Measurements from ENCODE around the gene ATP13A4. TPM values are rescaled to one million over a fixed set of nuclear protein-coding genes. Genes with fewer than 3 reads are reported as not detected.

Gene ATP13A4
- total and polyA plus RNA-seq, 9 donors = 0.33 to 4.8 (median 0.69) TPM

DNA sequence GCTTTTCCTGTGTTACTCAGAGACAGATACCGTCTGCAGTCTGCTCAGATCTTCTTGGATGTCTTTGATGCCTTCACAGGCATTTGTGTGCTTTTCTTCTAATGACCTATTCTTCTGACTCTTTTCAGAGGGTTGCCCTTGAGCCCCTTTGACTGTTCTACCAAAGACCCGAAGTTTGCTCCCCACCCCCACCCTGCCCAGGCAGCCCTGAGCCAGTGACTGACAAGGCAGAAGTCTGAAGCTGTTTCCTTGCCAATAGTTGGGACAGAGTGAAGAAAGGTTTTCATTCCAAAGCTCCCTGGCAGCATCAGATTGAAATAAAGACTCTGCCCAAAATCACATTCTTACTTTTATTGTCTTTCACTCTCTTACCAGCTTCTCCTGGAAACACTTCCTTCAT is 167.1 kb downstream of the ATP13A4 start:
- WGBS (ENCODE audit: insufficient coverage) = no CpG with 5 or more reads among the region's 2 CpGs
- Histone ChIP-seq H3K4me1 (ENCODE audit: control insufficient read depth, insufficient read depth, low read length) (no peaks in the 10 kb centered on the region), H3K27ac (ENCODE audit: low read length) (no peak overlapping the region), H3K4me3 (ENCODE audit: low read length) (no peak overlapping the region), H3K27me3 (ENCODE audit: control insufficient read depth, insufficient read depth, low read length) (no peaks in the 10 kb centered on the region), H3K9me3 (replicated peaks; ENCODE audit: control insufficient read depth, low read depth, low read length) (no peaks in the 10 kb centered on the region), H3K36me3 (ENCODE audit: control insufficient read depth, insufficient read depth, low read length) (no peaks in the 10 kb centered on the region)
- no peak for DNase-seq

- DNase-seq = no peak
Observed at GRCh38 chr3:193378706-193379105, 176.0 kb downstream of the ATP13A4 start, which contains the start of gene ATP13A5. Gene ATP13A5, minus strand, starts transcription at chr3:193378753. Its CDS starts 28 bp downstream, at chr3:193378725.

GRCh38 chr3:193377591-193377990 is 177.1 kb downstream of the ATP13A4 start:
- no peak overlapping the region for H3K27ac ChIP-seq (ENCODE audit: low read length)
- no peaks in the 10 kb centered on the region for H3K36me3 ChIP-seq (ENCODE audit: control insufficient read depth, insufficient read depth, low read length)
- no peaks in the 10 kb centered on the region for H3K4me1 ChIP-seq (ENCODE audit: control insufficient read depth, insufficient read depth, low read length)
- no peak overlapping the region for H3K4me3 ChIP-seq (ENCODE audit: low read length)
- no peak for DNase-seq
- WGBS (ENCODE audit: insufficient coverage) = no CpG with 5 or more reads among the region's 2 CpGs
- H3K9me3 ChIP-seq (replicated peaks; ENCODE audit: control insufficient read depth, low read depth, low read length) = no peaks in the 10 kb centered on the region
- no peaks in the 10 kb centered on the region for H3K27me3 ChIP-seq (ENCODE audit: control insufficient read depth, insufficient read depth, low read length)

More at GRCh38 chr3:193378706-193379105, 176.0 kb downstream of the ATP13A4 start, which contains the start of gene ATP13A5:
- H3K4me3 ChIP-seq (ENCODE audit: low read length) = no peak within 1 kb of the TSS
- H3K27ac ChIP-seq (ENCODE audit: low read length) = no peak within 1 kb of the TSS
- no peaks in the 10 kb centered on the region for H3K9me3 ChIP-seq (replicated peaks; ENCODE audit: control insufficient read depth, low read depth, low read length)
- H3K27me3 ChIP-seq (ENCODE audit: control insufficient read depth, insufficient read depth, low read length) = no peaks in the 10 kb centered on the region
- H3K36me3 ChIP-seq (ENCODE audit: control insufficient read depth, insufficient read depth, low read length) = no peaks in the 10 kb centered on the region
- no peaks in the 10 kb centered on the region for H3K4me1 ChIP-seq (ENCODE audit: control insufficient read depth, insufficient read depth, low read length)
- WGBS (ENCODE audit: insufficient coverage) = 48% methylated on average over 4 of the region's 6 CpGs

GRCh38 chr3:193375614-193376013 is 179.1 kb downstream of the ATP13A4 start:
- 90% methylated on average over 5 of the region's 8 CpGs for WGBS (ENCODE audit: insufficient coverage)
- DNase-seq = no peak
- Histone ChIP-seq H3K4me1 (ENCODE audit: control insufficient read depth, insufficient read depth, low read length) (no peaks in the 10 kb centered on the region), H3K27ac (ENCODE audit: low read length) (no peak overlapping the region), H3K9me3 (replicated peaks; ENCODE audit: control insufficient read depth, low read depth, low read length) (no peaks in the 10 kb centered on the region), H3K27me3 (ENCODE audit: control insufficient read depth, insufficient read depth, low read length) (no peaks in the 10 kb centered on the region), H3K4me3 (ENCODE audit: low read length) (no peak overlapping the region), H3K36me3 (ENCODE audit: control insufficient read depth, insufficient read depth, low read length) (no peaks in the 10 kb centered on the region)

DNA sequence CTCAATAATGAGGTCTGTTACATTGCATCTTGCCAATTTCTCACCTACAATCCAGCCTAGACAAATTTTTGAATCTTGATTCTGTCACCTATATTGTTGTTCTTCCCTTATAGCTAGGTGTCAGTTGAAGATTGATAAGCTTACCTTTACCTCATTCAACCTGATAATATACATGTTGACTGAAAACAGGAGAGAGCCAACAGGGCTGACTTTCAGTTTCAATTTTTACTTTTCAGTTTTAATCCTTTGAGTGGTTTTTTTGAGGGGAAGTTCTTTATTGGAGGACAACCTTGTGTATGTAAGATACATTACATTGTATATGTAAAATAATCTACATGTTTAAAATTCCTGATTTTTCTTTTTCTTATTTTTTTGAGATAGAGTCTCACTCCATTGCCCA is 181.9 kb downstream of the ATP13A4 start:
- DNase-seq = no peak
- H3K36me3 ChIP-seq (ENCODE audit: control insufficient read depth, insufficient read depth, low read length) = no peaks in the 10 kb centered on the region
- no peaks in the 10 kb centered on the region for H3K4me1 ChIP-seq (ENCODE audit: control insufficient read depth, insufficient read depth, low read length)
- no peak overlapping the region for H3K27ac ChIP-seq (ENCODE audit: low read length)
- no peaks in the 10 kb centered on the region for H3K27me3 ChIP-seq (ENCODE audit: control insufficient read depth, insufficient read depth, low read length)
- no peaks in the 10 kb centered on the region for H3K9me3 ChIP-seq (replicated peaks; ENCODE audit: control insufficient read depth, low read depth, low read length)
- no peak overlapping the region for H3K4me3 ChIP-seq (ENCODE audit: low read length)

DNA sequence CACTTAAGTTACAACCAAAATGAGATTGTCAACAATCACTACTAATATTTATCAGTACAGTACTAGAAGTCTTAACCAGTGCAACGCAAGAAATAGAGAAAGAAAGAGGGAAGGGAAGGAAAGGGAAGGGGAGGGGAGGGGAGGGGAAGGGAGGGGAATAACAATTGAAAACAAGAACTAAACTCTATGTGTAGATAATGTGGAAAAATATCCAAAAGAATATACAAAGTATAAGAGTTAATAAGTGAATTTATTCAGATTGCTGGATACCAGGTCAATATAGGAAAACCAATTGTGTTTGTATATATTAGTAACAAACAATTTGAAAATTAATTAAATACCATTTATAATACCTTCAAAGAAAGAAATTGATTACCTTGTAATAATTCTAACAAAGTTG is 186.8 kb downstream of the ATP13A4 start:
- WGBS (ENCODE audit: insufficient coverage) = no CpG with 5 or more reads among the region's 1 CpG
- H3K27me3 ChIP-seq (ENCODE audit: control insufficient read depth, insufficient read depth, low read length) = no peaks in the 10 kb centered on the region
- no peak overlapping the region for H3K27ac ChIP-seq (ENCODE audit: low read length)
- H3K36me3 ChIP-seq (ENCODE audit: control insufficient read depth, insufficient read depth, low read length) = no peaks in the 10 kb centered on the region
- no peaks in the 10 kb centered on the region for H3K9me3 ChIP-seq (replicated peaks; ENCODE audit: control insufficient read depth, low read depth, low read length)
- H3K4me1 ChIP-seq (ENCODE audit: control insufficient read depth, insufficient read depth, low read length) = no peaks in the 10 kb centered on the region
- no peak overlapping the region for H3K4me3 ChIP-seq (ENCODE audit: low read length)
- no peak for DNase-seq

GRCh38 chr3:193357291-193357690 is 197.4 kb downstream of the ATP13A4 start:
- H3K4me3 ChIP-seq (ENCODE audit: low read length) = no peak overlapping the region
- 76% methylated on average over 2 of the region's 3 CpGs for WGBS (ENCODE audit: insufficient coverage)
- H3K27me3 ChIP-seq (ENCODE audit: control insufficient read depth, insufficient read depth, low read length) = no peaks in the 10 kb centered on the region
- H3K9me3 ChIP-seq (replicated peaks; ENCODE audit: control insufficient read depth, low read depth, low read length) = no peaks in the 10 kb centered on the region
- no peak for DNase-seq
- H3K36me3 ChIP-seq (ENCODE audit: control insufficient read depth, insufficient read depth, low read length) = no peaks in the 10 kb centered on the region
- no peaks in the 10 kb centered on the region for H3K4me1 ChIP-seq (ENCODE audit: control insufficient read depth, insufficient read depth, low read length)
- H3K27ac ChIP-seq (ENCODE audit: low read length) = no peak overlapping the region

DNA sequence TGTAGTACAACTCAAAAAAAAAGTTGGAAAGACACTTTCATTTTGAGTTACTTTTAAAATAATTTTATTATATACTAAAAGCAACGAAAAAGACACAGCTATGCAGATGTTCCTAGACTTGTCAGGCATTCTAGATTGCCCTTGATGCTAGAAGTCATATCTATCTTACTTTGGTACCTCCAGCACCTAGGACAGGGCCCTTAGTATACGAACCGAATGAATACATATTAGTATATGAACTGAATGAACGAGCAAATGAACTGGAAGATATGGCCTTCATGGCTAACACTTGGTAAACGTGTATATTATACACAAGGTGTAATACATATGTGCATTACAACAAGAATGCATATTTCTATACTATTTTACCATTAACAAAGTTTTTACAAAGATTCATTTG is 200.3 kb downstream of the ATP13A4 start:
- no peak overlapping the region for H3K4me3 ChIP-seq (ENCODE audit: low read length)
- no peaks in the 10 kb centered on the region for H3K36me3 ChIP-seq (ENCODE audit: control insufficient read depth, insufficient read depth, low read length)
- no peak for DNase-seq
- no peaks in the 10 kb centered on the region for H3K27me3 ChIP-seq (ENCODE audit: control insufficient read depth, insufficient read depth, low read length)
- H3K27ac ChIP-seq (ENCODE audit: low read length) = no peak overlapping the region
- no peaks in the 10 kb centered on the region for H3K9me3 ChIP-seq (replicated peaks; ENCODE audit: control insufficient read depth, low read depth, low read length)
- H3K4me1 ChIP-seq (ENCODE audit: control insufficient read depth, insufficient read depth, low read length) = no peaks in the 10 kb centered on the region
- WGBS (ENCODE audit: insufficient coverage) = no CpG with 5 or more reads among the region's 5 CpGs

Other genes starting within 250 kb of the ATP13A4 start
- gene ATP13A5, start 176.1 kb downstream of the ATP13A4 start, total RNA-seq = 0.09 TPM
- gene ATP13A5, start 176.1 kb downstream of the ATP13A4 start, polyA plus RNA-seq (ENCODE audit: insufficient read depth in 1 of 8, insufficient read length in 8 of 8, low replicate concordance in 1 of 8) = 1 to 10 TPM in 2 of 8 donors, under 1 TPM in 6; 0.25 to 1.3 (median 0.54) TPM
- gene OPA1, start 38.3 kb upstream of the ATP13A4 start, total RNA-seq = 61.5 TPM
- gene OPA1, start 38.3 kb upstream of the ATP13A4 start, polyA plus RNA-seq (ENCODE audit: insufficient read depth in 1 of 8, insufficient read length in 8 of 8, low replicate concordance in 1 of 8) = 10 to 100 TPM; 30.5 to 42.4 (median 37.5) TPM